ENCODE data around the gene C20orf141. TPM values are rescaled to one million over a fixed set of nuclear protein-coding genes. Genes with fewer than 3 reads are reported as not detected.
"Not testable (repeated sequence)": the region's sequence is repeated elsewhere in the genome, so short reads cannot be mapped to it uniquely, and the experiment has no call there.

The C20orf141 gene
- not detected for polyA plus RNA-seq (2013, experiment 1 of 2; ENCODE audit: insufficient read length)
- polyA plus RNA-seq (2013, experiment 2 of 2; ENCODE audit: insufficient read length) = not detected

GRCh38 chr20:2814587-2815051 is at the start of gene C20orf141:
Gene C20orf141 (plus strand): TSS chr20:2814987. CDS start chr20:2815185, 198 bp downstream.
- peak; percentile 100 for DNase-seq

GRCh38 chr20:2767768-2768631 is 46.8 kb upstream of the C20orf141 start:
- peak; percentile 43 for DNase-seq

GRCh38 chr20:2768632-2769015 is 46.2 kb upstream of the C20orf141 start:
- DNase-seq = no peak

- not testable (repeated sequence) for DNase-seq
Measured at GRCh38 chr20:2770091-2770490, 44.7 kb upstream of the C20orf141 start.

GRCh38 chr20:2771631-2772080 is 43.1 kb upstream of the C20orf141 start:
- no peak for DNase-seq

GRCh38 chr20:2773812-2774211 is 41.0 kb upstream of the C20orf141 start:
- DNase-seq = no peak

- DNase-seq = peak; percentile 35
Measured at GRCh38 chr20:2775139-2775538, 39.6 kb upstream of the C20orf141 start.

GRCh38 chr20:2778602-2779321 is 36.0 kb upstream of the C20orf141 start:
- no peak for DNase-seq

GRCh38 chr20:2780948-2781347 is 33.8 kb upstream of the C20orf141 start:
- no peak for DNase-seq

GRCh38 chr20:2783908-2784566 is 30.8 kb upstream of the C20orf141 start:
- DNase-seq = no peak

- no peak for DNase-seq
Measured at GRCh38 chr20:2793471-2793870, 21.3 kb upstream of the C20orf141 start.

GRCh38 chr20:2794202-2794748 is 20.5 kb upstream of the C20orf141 start:
- DNase-seq = no peak

- no peak for DNase-seq
Measured at GRCh38 chr20:2794866-2795447, 19.8 kb upstream of the C20orf141 start.

- DNase-seq = no peak
Measured at GRCh38 chr20:2795451-2795850, 19.3 kb upstream of the C20orf141 start.

GRCh38 chr20:2796011-2796660 is 18.7 kb upstream of the C20orf141 start:
- DNase-seq = no peak

GRCh38 chr20:2797136-2797983 is 17.4 kb upstream of the C20orf141 start:
- no peak for DNase-seq

- DNase-seq = no peak
Measured at GRCh38 chr20:2798095-2798805, 16.5 kb upstream of the C20orf141 start.

- DNase-seq = no peak
Measured at GRCh38 chr20:2798814-2799213, 16.0 kb upstream of the C20orf141 start.

GRCh38 chr20:2799271-2799670 is 15.5 kb upstream of the C20orf141 start:
- DNase-seq = no peak

Data from fibroblast of skin of scalp (primary cell).